Smooth muscle cell (in vitro differentiated cells): Measurements from ENCODE around the gene GNB2. TPM values are rescaled to one million over a fixed set of nuclear protein-coding genes. Genes with fewer than 3 reads are reported as not detected.

Source experiments
- DNase-seq: peaks from one replicate; lab custom pipeline; 2025; ENCODE audit not compliant: unreplicated experiment; lab: John Stamatoyannopoulos, UW
- H2AFZ ChIP-seq: fragments of 200-600 bp; sonication (generic); 2 replicates; pipeline ENCODE4 v1.6.0; 2016; ENCODE audit warnings: antibody characterized with exemption, low read depth, mild to moderate bottlenecking
- H3F3A ChIP-seq: fragments of 200-600 bp; sonication (generic); 2 replicates; pipeline ENCODE4 v1.6.0; 2017; ENCODE audit warnings: antibody characterized with exemption, low read depth
- H3K27ac ChIP-seq: fragments of 200-600 bp; sonication (generic); 2 replicates; pipeline ENCODE4 v1.5.1; 2016; ENCODE audit warnings: low read depth, mild to moderate bottlenecking
- H3K27me3 ChIP-seq: fragments of 200-600 bp; sonication (generic); 2 replicates; pipeline ENCODE4 v1.6.1; 2016; ENCODE audit warnings: low read depth, mild to moderate bottlenecking
- H3K36me3 ChIP-seq: fragments of 200-600 bp; sonication (generic); 2 replicates; pipeline ENCODE4 v1.5.1; 2016; ENCODE audit warnings: low read depth
- H3K4me1 ChIP-seq: fragments of 200-600 bp; sonication (generic); 2 replicates; pipeline ENCODE4 v1.5.1; 2016; ENCODE audit warnings: low read depth
- H3K4me2 ChIP-seq: fragments of 200-600 bp; sonication (generic); 2 replicates; pipeline ENCODE4 v1.6.0; 2016; ENCODE audit warnings: mild to moderate bottlenecking
- H3K4me3 ChIP-seq: fragments of 200-600 bp; sonication (generic); 2 replicates; pipeline ENCODE4 v1.5.1; 2016; ENCODE audit warnings: mild to moderate bottlenecking
- H3K79me2 ChIP-seq: fragments of 200-600 bp; sonication (generic); 2 replicates; pipeline ENCODE4 v1.6.0; 2016; ENCODE audit warnings: low read depth, mild to moderate bottlenecking
- H3K9ac ChIP-seq: fragments of 200-600 bp; sonication (generic); 2 replicates; pipeline ENCODE4 v1.6.0; 2016; ENCODE audit warnings: low read depth
- H3K9me3 ChIP-seq: fragments of 200-600 bp; sonication (generic); replicated peaks from 2 replicates; pipeline ENCODE4 v1.5.1; 2016; ENCODE audit warnings: low read depth
- H4K20me1 ChIP-seq: fragments of 200-600 bp; sonication (generic); 2 replicates; pipeline ENCODE4 v1.6.0; 2016; ENCODE audit warnings: low read depth
- WGBS: methylation state at CpG from one replicate; pipeline ENCODE4 v1.1.7; 2016; ENCODE audit warnings: low lambda C conversion rate; 5-methylcytosine and 5-hydroxymethylcytosine counted together
- polyA plus RNA-seq: library from polyadenylated mRNA; unstranded; fragments of >200 nt; fragmentation: Nextera tagmentation; extraction: Ambion mirVana; gene quantifications from 2 replicates; pipeline ENCODE4 v1.2.1, GENCODE V29; 2016
- total RNA-seq: library from RNA; depleted of rRNA; stranded (reverse); fragments of >200 nt; gene quantifications from 2 replicates; pipeline ENCODE4 v1.2.3, GENCODE V29; 2014
- TF ChIP-seq, protein P1 (sequence below): fragments of 200-600 bp; sonication (generic); IDR thresholded peaks from 2 replicates; pipeline ENCODE4 v1.5.1; 2017; ENCODE audit warnings: borderline replicate concordance, mild to moderate bottlenecking, antibody characterized with exemption; ENCODE audit not compliant: insufficient read depth, poor library complexity, severe bottlenecking

The GNB2 gene
- total and polyA plus RNA-seq, 2 experiments from 2014 or later: 90.7 to 219 TPM

DNA sequence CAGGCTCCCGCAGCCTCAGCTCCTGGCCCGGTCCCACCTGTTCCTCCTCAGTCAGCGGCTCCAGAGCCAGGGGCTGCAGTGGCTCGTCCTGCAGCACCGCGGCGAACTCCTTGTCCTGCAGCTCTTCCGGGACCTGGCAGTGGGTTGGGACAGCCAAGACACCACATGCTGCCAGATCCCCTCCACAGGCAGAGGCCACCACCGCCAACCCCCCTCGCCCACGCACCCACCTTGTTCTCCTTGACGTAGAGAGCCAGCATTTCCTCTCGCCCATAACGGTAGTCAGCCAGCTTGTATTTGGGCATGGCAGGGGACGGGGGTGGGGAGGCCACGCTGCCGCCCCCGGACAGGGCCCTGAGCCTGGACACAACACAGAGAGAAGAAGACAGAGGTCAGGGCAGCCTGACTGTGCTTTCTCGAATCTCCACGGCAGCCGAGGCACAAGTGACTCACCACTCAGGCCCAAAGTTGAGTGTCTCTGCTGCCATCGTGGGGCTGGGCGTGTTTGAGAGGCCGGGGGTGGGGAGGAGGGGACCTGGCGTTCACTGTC, 14.3 kb downstream of the GNB2 start:
- no peak for DNase-seq
- H3K79me2 ChIP-seq: peaks cover 48% of the 10 kb centered on the region
- H3K9me3 ChIP-seq: no peaks in the 10 kb centered on the region
- no peaks in the 10 kb centered on the region for H3K36me3 ChIP-seq
- H3K9ac ChIP-seq: no peak overlapping the region
- 68% methylated on average over 23 of the region's 25 CpGs for WGBS
- no peaks in the 10 kb centered on the region for H3F3A ChIP-seq
- H2AFZ ChIP-seq: no peak overlapping the region
- TF ChIP-seq, protein P1, sequence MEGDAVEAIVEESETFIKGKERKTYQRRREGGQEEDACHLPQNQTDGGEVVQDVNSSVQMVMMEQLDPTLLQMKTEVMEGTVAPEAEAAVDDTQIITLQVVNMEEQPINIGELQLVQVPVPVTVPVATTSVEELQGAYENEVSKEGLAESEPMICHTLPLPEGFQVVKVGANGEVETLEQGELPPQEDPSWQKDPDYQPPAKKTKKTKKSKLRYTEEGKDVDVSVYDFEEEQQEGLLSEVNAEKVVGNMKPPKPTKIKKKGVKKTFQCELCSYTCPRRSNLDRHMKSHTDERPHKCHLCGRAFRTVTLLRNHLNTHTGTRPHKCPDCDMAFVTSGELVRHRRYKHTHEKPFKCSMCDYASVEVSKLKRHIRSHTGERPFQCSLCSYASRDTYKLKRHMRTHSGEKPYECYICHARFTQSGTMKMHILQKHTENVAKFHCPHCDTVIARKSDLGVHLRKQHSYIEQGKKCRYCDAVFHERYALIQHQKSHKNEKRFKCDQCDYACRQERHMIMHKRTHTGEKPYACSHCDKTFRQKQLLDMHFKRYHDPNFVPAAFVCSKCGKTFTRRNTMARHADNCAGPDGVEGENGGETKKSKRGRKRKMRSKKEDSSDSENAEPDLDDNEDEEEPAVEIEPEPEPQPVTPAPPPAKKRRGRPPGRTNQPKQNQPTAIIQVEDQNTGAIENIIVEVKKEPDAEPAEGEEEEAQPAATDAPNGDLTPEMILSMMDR: no peak
- H3K27ac ChIP-seq: no peak overlapping the region
- no peaks in the 10 kb centered on the region for H3K27me3 ChIP-seq
- peaks cover 18% of the 10 kb centered on the region for H3K4me1 ChIP-seq
- H3K4me2 ChIP-seq: no peak overlapping the region
- H3K4me3 ChIP-seq: no peak overlapping the region
- H4K20me1 ChIP-seq: peaks cover 67% of the 10 kb centered on the region

DNA sequence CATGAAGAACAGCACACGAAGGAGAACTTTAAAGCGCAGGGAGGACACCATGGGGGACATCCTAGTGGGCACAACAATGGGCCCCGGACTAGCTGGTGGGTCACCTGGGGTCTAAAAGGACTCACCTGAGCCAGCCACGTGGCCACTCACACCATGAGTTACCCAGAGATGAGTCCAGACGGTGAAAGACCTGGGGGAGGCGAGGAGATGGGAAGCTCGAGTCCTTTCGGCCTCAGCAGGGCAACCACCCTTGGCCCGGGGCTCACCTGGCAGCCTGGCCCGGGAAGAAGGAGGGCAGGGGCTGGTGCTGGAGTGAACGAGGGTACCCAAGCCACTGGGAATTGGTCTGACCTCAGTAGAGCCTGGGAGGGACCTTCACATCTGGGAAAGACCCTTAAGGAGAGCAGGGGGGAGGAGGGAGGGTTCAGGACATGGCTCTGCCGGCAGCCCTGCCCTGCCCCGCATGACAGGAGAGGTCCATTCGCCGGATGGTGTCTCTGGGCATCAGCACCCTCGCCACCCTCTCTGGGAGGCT, 14.9 kb downstream of the GNB2 start:
- H3K9ac ChIP-seq: no peak overlapping the region
- no peaks in the 10 kb centered on the region for H3K27me3 ChIP-seq
- H4K20me1 ChIP-seq: peaks cover 67% of the 10 kb centered on the region
- no peak for DNase-seq
- H3K27ac ChIP-seq: no peak overlapping the region
- H2AFZ ChIP-seq: no peak overlapping the region
- TF ChIP-seq, protein P1: no peak
- 95% methylated on average over 16 of the region's 16 CpGs for WGBS
- H3K79me2 ChIP-seq: peaks cover 54% of the 10 kb centered on the region
- H3F3A ChIP-seq: no peaks in the 10 kb centered on the region
- H3K4me3 ChIP-seq: no peak overlapping the region
- no peaks in the 10 kb centered on the region for H3K36me3 ChIP-seq
- no peaks in the 10 kb centered on the region for H3K9me3 ChIP-seq
- no peak overlapping the region for H3K4me2 ChIP-seq
- H3K4me1 ChIP-seq: peaks cover 22% of the 10 kb centered on the region

DNA sequence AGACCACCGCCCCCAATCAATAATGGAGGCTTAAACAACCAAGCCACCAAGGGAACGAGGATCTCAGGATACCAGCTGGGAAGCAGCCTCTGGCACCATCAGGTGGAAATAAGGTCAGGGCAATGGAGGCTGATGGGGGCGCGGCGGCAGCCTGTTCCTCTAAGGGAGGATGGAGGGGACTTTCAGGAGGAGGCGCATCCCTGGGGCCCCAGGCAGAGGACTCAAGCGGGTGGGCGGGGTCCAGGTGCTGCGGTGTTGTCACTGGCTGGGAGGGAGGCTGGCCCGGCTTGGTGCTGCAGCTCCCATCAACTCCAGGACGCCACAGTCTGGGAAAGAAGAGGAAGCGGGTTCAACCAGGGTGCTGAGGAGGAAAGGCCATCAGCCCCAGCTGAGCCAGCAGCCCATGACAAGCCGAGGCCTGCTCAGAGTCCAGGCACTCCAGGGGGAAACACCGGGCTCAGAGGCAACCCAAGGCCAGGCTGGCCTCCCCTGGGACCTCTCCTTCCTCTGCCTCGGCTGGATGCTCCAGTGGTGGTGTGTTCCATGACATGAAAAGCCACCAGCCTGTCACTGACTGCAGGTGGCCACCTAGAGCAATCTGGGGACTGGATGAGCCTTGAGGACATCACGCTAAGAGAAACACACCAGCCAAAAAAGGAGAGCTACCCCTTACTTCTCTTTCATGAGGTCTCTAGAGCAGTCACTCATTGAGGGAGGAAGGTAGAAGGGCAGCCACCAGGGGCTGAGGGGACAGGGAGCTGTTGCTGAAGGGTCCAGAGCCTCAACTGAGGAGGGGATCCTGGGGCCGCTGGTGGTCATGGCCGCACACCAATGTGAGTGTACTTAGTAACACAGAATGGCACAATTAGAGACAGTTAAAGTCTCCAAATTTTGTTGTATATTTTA, 15.9 kb downstream of the GNB2 start:
- Histone ChIP-seq H3K4me2 (no peak overlapping the region), H3K36me3 (no peaks in the 10 kb centered on the region), H3K27ac (no peak overlapping the region), H3K4me1 (peaks cover 22% of the 10 kb centered on the region), H3K9ac (no peak overlapping the region), H2AFZ (no peak overlapping the region), H3K9me3 (no peaks in the 10 kb centered on the region), H3F3A (no peaks in the 10 kb centered on the region), H3K27me3 (no peaks in the 10 kb centered on the region), H3K79me2 (peaks cover 57% of the 10 kb centered on the region), H3K4me3 (no peak overlapping the region), H4K20me1 (peaks cover 67% of the 10 kb centered on the region)
- no peak for DNase-seq
- TF ChIP-seq, protein P1: no peak
- WGBS: 96% methylated on average over 16 of the region's 18 CpGs
